ENCODE measurements around the gene MYBPC2. TPM values are rescaled to one million over a fixed set of nuclear protein-coding genes. Genes with fewer than 3 reads are reported as not detected.

The MYBPC2 gene
- total RNA-seq, 2 donors from 2014 or later, result not detected

- Histone ChIP-seq H3K9ac (ENCODE audit: low read depth in 2 of 2, low read length in 2 of 2) (no peak overlapping the region), H3K27me3 (peaks cover 25% of the 10 kb centered on the region), H3K27ac (no peak overlapping the region), H3K9me3 (no peaks in the 10 kb centered on the region), H3K36me3 (no peaks in the 10 kb centered on the region), H3K4me3 (peak overlapping the region; percentile 15), H3K4me1 (peaks cover 5% of the 10 kb centered on the region)
- TF ChIP-seq, protein P1, sequence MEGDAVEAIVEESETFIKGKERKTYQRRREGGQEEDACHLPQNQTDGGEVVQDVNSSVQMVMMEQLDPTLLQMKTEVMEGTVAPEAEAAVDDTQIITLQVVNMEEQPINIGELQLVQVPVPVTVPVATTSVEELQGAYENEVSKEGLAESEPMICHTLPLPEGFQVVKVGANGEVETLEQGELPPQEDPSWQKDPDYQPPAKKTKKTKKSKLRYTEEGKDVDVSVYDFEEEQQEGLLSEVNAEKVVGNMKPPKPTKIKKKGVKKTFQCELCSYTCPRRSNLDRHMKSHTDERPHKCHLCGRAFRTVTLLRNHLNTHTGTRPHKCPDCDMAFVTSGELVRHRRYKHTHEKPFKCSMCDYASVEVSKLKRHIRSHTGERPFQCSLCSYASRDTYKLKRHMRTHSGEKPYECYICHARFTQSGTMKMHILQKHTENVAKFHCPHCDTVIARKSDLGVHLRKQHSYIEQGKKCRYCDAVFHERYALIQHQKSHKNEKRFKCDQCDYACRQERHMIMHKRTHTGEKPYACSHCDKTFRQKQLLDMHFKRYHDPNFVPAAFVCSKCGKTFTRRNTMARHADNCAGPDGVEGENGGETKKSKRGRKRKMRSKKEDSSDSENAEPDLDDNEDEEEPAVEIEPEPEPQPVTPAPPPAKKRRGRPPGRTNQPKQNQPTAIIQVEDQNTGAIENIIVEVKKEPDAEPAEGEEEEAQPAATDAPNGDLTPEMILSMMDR (IDR thresholded peaks at IDR 0.05), result no peak
- no peak for DNase-seq
- intact Hi-C loops (cut with DNase I), result no loop called here
Observed at GRCh38 chr19:50420127-50420526, 12.6 kb upstream of the MYBPC2 start.

- Histone ChIP-seq H3K36me3 (no peaks in the 10 kb centered on the region), H3K4me3 (no peak overlapping the region), H3K27me3 (peaks cover 25% of the 10 kb centered on the region), H3K27ac (no peak overlapping the region), H3K4me1 (peaks cover 5% of the 10 kb centered on the region), H3K9ac (ENCODE audit: low read depth in 2 of 2, low read length in 2 of 2) (no peak overlapping the region), H3K9me3 (no peaks in the 10 kb centered on the region)
- TF ChIP-seq, protein P1 (IDR thresholded peaks at IDR 0.05), result no peak
- intact Hi-C loops (cut with DNase I), result no loop called here
- DNase-seq, result no peak
Observed at GRCh38 chr19:50420808-50421207, 11.9 kb upstream of the MYBPC2 start.

DNA sequence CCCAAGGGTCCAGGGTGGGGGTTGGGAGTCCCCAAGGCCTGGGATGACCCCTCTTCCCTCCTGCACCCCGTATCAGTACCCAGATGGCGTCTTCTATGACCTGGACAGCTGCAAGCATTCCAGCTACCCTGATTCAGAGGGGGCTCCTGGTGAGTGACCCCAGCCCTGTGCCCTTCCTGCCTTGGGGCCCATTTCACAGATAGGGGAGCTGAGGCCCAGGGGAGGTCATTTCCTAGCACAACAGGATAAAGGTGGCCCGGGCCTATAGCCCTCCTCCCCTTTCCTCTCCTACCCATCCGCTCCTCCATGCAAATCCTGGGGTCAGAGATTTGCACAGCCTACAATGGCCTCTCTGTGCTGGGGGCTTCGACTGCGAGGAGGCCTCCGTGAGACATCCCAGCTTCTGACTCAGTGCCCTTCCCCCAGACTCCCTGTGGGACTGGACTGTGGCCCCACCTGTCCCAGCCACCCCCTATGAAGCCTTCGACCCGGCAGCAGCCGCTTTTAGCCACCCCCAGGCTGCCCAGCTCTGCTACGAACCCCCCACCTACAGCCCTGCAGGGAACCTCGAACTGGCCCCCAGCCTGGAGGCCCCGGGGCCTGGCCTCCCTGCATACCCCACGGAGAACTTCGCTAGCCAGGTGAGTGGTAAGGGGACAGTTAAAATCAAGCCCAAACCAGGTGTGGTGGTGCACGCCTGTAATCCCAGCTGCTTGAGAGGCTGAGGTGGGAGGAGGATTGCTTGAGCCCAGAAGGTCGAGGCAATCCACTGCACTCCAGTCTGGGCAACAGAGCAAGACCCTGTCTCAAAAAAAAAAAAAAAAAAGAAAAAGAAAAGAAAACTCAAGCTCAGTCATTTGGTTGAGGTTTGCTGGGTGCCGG is 10.1 kb upstream of the MYBPC2 start:
- no peak overlapping the region for H3K27ac ChIP-seq
- TF ChIP-seq, protein P1 (IDR thresholded peaks at IDR 0.05), result no peak
- no peak for DNase-seq
- no peaks in the 10 kb centered on the region for H3K9me3 ChIP-seq
- intact Hi-C loops (cut with DNase I), result no loop called here
- H3K4me3 ChIP-seq, result no peak overlapping the region
- no peaks in the 10 kb centered on the region for H3K36me3 ChIP-seq
- peaks cover 25% of the 10 kb centered on the region for H3K27me3 ChIP-seq
- no peaks in the 10 kb centered on the region for H3K4me1 ChIP-seq
- no peak overlapping the region for H3K9ac ChIP-seq (ENCODE audit: low read depth in 2 of 2, low read length in 2 of 2)

DNA sequence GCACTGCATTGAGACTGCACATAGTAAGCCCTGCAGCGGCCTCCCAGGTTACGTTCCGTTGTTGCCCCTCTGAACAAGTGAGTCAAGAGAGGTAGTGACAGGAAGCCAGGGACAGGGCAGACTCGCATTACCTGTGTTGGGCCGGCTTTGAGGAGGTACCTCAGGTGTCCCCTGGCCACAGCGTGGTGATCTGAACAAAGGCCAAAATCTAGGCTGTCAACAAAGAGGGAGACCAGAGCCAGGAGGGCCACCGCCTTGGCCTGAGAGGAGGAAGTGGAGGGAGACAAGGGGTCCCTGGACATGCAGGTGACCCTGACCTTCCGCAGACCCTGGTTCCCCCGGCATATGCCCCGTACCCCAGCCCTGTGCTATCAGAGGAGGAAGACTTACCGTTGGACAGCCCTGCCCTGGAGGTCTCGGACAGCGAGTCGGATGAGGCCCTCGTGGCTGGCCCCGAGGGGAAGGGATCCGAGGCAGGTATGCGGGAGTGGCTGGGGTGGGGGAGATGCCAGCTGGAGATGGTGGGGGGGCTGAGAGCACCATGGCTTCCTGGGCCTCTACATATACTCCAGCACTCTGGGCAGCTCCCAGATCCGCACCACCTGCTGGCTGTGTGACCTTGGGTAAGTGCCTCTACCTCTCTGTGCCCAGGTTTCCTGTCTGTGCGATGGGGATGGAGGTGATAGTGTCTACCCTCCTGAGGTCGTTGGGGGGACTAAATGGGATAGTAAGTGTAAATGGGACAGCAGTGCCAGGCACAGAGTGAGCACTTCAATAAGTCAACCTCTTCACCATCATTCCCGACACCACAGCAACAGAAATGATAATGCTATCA is 9.2 kb upstream of the MYBPC2 start:
- Histone ChIP-seq H3K27ac (no peak overlapping the region), H3K9ac (ENCODE audit: low read depth in 2 of 2, low read length in 2 of 2) (no peak overlapping the region), H3K4me1 (no peaks in the 10 kb centered on the region), H3K27me3 (peaks cover 19% of the 10 kb centered on the region), H3K36me3 (no peaks in the 10 kb centered on the region), H3K9me3 (no peaks in the 10 kb centered on the region), H3K4me3 (no peak overlapping the region)
- no peak for DNase-seq
- TF ChIP-seq, protein P1 (IDR thresholded peaks at IDR 0.05), result no peak
- intact Hi-C loops (cut with DNase I), result no loop called here

DNA sequence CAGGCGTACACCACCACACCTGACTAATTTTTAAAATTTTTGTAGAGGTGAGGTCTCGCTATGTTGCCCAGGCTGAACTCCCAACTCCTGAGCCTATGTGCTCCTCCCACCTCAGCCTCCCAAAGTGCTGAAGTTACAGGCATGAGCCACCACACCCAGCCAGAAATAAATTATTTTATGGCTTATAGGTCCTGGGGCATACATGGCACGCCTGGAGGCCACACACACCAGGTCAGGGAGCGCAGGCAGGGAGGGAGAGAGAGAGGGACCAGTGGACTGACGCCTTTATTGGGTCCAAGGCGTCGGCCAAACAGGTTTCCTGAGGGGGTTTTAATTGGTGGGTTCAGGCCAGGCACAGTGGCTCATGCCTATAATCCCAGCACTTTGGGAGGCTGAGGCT is 7.1 kb upstream of the MYBPC2 start:
- TF ChIP-seq, protein P1 (IDR thresholded peaks at IDR 0.05), result no peak
- DNase-seq, result no peak
- intact Hi-C loops (cut with DNase I), result no loop called here
- H3K9me3 ChIP-seq, result no peaks in the 10 kb centered on the region
- no peak overlapping the region for H3K9ac ChIP-seq (ENCODE audit: low read depth in 2 of 2, low read length in 2 of 2)
- no peaks in the 10 kb centered on the region for H3K36me3 ChIP-seq
- H3K4me1 ChIP-seq, result no peaks in the 10 kb centered on the region
- no peak overlapping the region for H3K27ac ChIP-seq
- peaks cover 5% of the 10 kb centered on the region for H3K27me3 ChIP-seq
- H3K4me3 ChIP-seq, result no peak overlapping the region

Data from colonic mucosa (tissue), 4 donors.